HepG2 (cell line): ENCODE results near the gene TBX5. TPM values are rescaled to one million over a fixed set of nuclear protein-coding genes. Genes with fewer than 3 reads are reported as not detected.

Source experiments
- ATAC-seq: fragments of 200-7000 bp; cut with Tn5 transposase; 3 replicates; pipeline ENCODE4 v1.9.1; 2020; ENCODE audit warnings: mild to moderate bottlenecking, moderate library complexity
- BruUV-seq: library from RNA; stranded (reverse); fragments of 400-500 nt; replicated peaks from 2 replicates; lab custom pipeline; 2021; lab: Mats Ljungman, UMichigan
- CTCF ChIA-PET: fragments of 300-600 bp; formaldehyde crosslinking; extraction: SDS; loops from one replicate; lab custom pipeline; 2021; ENCODE audit warnings: low total read pairs, inconsistent platforms, low intra/inter-chr PET ratio; lab: Yijun Ruan, JAX
- POLR2A ChIA-PET: fragments of 350-600 bp; sonication (Branson Sonifier 250); formaldehyde crosslinking; loops from one replicate; lab custom pipeline; 2020; ENCODE audit warnings: antibody characterized with exemption, inconsistent platforms; lab: Yijun Ruan, JAX
- DNase-seq: peaks from one replicate; pipeline ENCODE4 v3.0.0-alpha.2; 2015; ENCODE audit warnings: low spot score
- FAIRE-seq: peaks from 3 replicates; lab custom pipeline; 2011; peaks lifted over from hg19 to GRCh38; lab: Jason Lieb, UNC
- H2AFZ ChIP-seq: one replicate; pipeline ENCODE4 v1.6.1; 2011; ENCODE audit warnings: low read length, inconsistent platforms
- H3K27ac ChIP-seq: fragments of 300-600 bp; 3 replicates; pipeline ENCODE4 v1.8.0; 2011; ENCODE audit warnings: mixed run types, mild to moderate bottlenecking, mixed read lengths, low read length, inconsistent platforms; ENCODE audit not compliant: insufficient read depth; ENCODE audit errors: extremely low read length
- H3K27me3 ChIP-seq, 2 experiments: fragments of 200-600 bp in 1 of 2; 2 replicates in 1 of 2; 3 replicates in 1 of 2; pipeline versions ENCODE4 v1.6.0 to v1.8.0; 2011; ENCODE audit warnings: low read length in 2 of 2, mild to moderate bottlenecking in 2 of 2, moderate library complexity in 2 of 2, inconsistent platforms in 1 of 2; ENCODE audit not compliant: insufficient read depth in 2 of 2, control insufficient read depth in 1 of 2
- H3K36me3 ChIP-seq, 2 experiments: fragments of 200-600 bp in 1 of 2; replicated peaks in 1 of 2; 2 replicates in 1 of 2; 3 replicates in 1 of 2; pipeline versions ENCODE4 v1.5.1 to v1.8.0; 2011; ENCODE audit warnings: low read length in 2 of 2, inconsistent platforms in 1 of 2; ENCODE audit not compliant: insufficient read depth in 2 of 2, control insufficient read depth in 1 of 2
- H3K4me1 ChIP-seq: 2 replicates; pipeline ENCODE4 v1.5.1; 2012; ENCODE audit warnings: low read length, inconsistent platforms; ENCODE audit not compliant: insufficient read depth
- H3K4me2 ChIP-seq: 2 replicates; pipeline ENCODE4 v1.6.0; 2011; ENCODE audit warnings: low read depth, low read length, inconsistent platforms
- H3K4me3 ChIP-seq, 3 experiments: fragments of 200-600 bp in 1 of 3; sonication (generic), shearing (Covaris generic) in 1 of 3; replicated peaks in 1 of 3; 2 replicates each; pipeline ENCODE4 v1.5.1; 2011 to 2016; ENCODE audit warnings: low read length in 3 of 3, inconsistent platforms in 2 of 3, low read depth in 2 of 3, mild to moderate bottlenecking in 2 of 3, control low read depth in 1 of 3, mixed read lengths in 1 of 3; ENCODE audit not compliant: insufficient read depth in 1 of 3
- H3K79me2 ChIP-seq: one replicate; pipeline ENCODE4 v1.6.1; 2011; ENCODE audit warnings: low read length, inconsistent platforms; ENCODE audit not compliant: insufficient read depth
- H3K9ac ChIP-seq: 2 replicates; pipeline ENCODE4 v1.6.0; 2011; ENCODE audit warnings: mild to moderate bottlenecking, low read depth, low read length, inconsistent platforms; ENCODE audit not compliant: insufficient read depth
- H3K9me3 ChIP-seq: 2 replicates; pipeline ENCODE4 v1.5.1; 2012; ENCODE audit warnings: mild to moderate bottlenecking, low read length
- H4K20me1 ChIP-seq: 2 replicates; pipeline ENCODE4 v1.6.0; 2011; ENCODE audit warnings: inconsistent platforms, mild to moderate bottlenecking, low read length, moderate library complexity; ENCODE audit not compliant: insufficient read depth
- ASH2L ChIP-seq: fragments of 300-600, 200-600 bp; sonication (generic); IDR thresholded peaks from 2 replicates; pipeline ENCODE4 v1.7.0; 2017; ENCODE audit warnings: low read depth, mild to moderate bottlenecking, moderate library complexity, mixed read lengths, low read length; ENCODE audit not compliant: insufficient read length
- HIC2 ChIP-seq: sonication (generic); formaldehyde crosslinking; IDR thresholded peaks from 2 replicates; pipeline ENCODE4 v1.9.0; 2022; ENCODE audit warnings: low read depth, missing genetic modification reagents
- ISX ChIP-seq: sonication (generic); formaldehyde crosslinking; conservative IDR thresholded peaks from 2 replicates; pipeline ENCODE4 v1.5.0; 2020; ENCODE audit warnings: missing genetic modification reagents
- KLF6 ChIP-seq: IDR thresholded peaks from 2 replicates; pipeline ENCODE4 v1.8.0; 2016; ENCODE audit warnings: missing biosample characterization, missing genetic modification reagents
- MXI1 ChIP-seq: IDR thresholded peaks from 3 replicates; pipeline ENCODE4 v1.6.1; 2012; ENCODE audit warnings: low read depth, low read length, inconsistent platforms, borderline replicate concordance
- PAXIP1 ChIP-seq: sonication (generic); formaldehyde crosslinking; conservative IDR thresholded peaks from 2 replicates; pipeline ENCODE4 v1.4.0; 2020; ENCODE audit warnings: mild to moderate bottlenecking, missing genetic modification reagents, moderate library complexity
- PPARG ChIP-seq: conservative IDR thresholded peaks from 2 replicates; pipeline ENCODE4 v1.6.1; 2016; ENCODE audit warnings: missing biosample characterization, missing genetic modification reagents
- SAP130 ChIP-seq: IDR thresholded peaks from 2 replicates; pipeline ENCODE4 v1.6.1; 2016; ENCODE audit warnings: low read depth
- SNRNP70 ChIP-seq: fragments of 200-400 bp; formaldehyde crosslinking; IDR thresholded peaks from 2 replicates; pipeline ENCODE4 v1.6.1; 2017; ENCODE audit warnings: mild to moderate bottlenecking, low read depth, low read length, moderate library complexity
- ZBTB33 ChIP-seq: sonication (generic); formaldehyde crosslinking; IDR thresholded peaks from 2 replicates; pipeline ENCODE4 v1.4.0; 2020; ENCODE audit warnings: missing genetic modification reagents
- ZFP37 ChIP-seq: sonication (generic); formaldehyde crosslinking; IDR thresholded peaks from 2 replicates; pipeline ENCODE4 v1.4.0; 2020; ENCODE audit warnings: missing genetic modification reagents, borderline replicate concordance
- ZNF160 ChIP-seq: sonication (generic); formaldehyde crosslinking; IDR thresholded peaks from 2 replicates; pipeline ENCODE4 v1.8.0; 2022; ENCODE audit warnings: mild to moderate bottlenecking, inconsistent platforms, missing genetic modification reagents
- ZNF33B ChIP-seq: sonication (generic); formaldehyde crosslinking; IDR thresholded peaks from 2 replicates; pipeline ENCODE4 v1.5.1; 2020; ENCODE audit warnings: mild to moderate bottlenecking, missing genetic modification reagents
- ZNF784 ChIP-seq: sonication (generic); formaldehyde crosslinking; IDR thresholded peaks from 2 replicates; pipeline ENCODE4 v1.5.1; 2020; ENCODE audit warnings: missing genetic modification reagents, mild to moderate bottlenecking, borderline replicate concordance
- WGBS: methylation state at CpG from one replicate; pipeline ENCODE4 v1.1.6; 2017; ENCODE audit warnings: low lambda C conversion rate; 5-methylcytosine and 5-hydroxymethylcytosine counted together
- in situ Hi-C: cut with HindIII; loops from 2 replicates; pipeline ENCODE4 v1.10.0; 2017; ENCODE audit warnings: low pct_unique_long_range_greater_than_20kb; ENCODE audit not compliant: extremely low pct_ligation_motif_present
- intact Hi-C: fragments of 100-400 bp; cut with micrococcal nuclease; formaldehyde crosslinking; loops from one replicate; pipeline ENCODE4 v1.10.0; 2022; ENCODE audit not compliant: unreplicated experiment
- polyA plus RNA-seq, 8 experiments: library from polyadenylated mRNA; depleted of rRNA in 3 of 8; stranded (reverse) in 7 of 8; unstranded in 1 of 8; fragments of >200 nt; fragmentation: Illumina TruSeq in 4 of 8; extraction: Trizol in 4 of 8; gene quantifications; 2 replicates each; pipeline versions ENCODE4 v1.2.1 to v1.2.3, GENCODE V29; 2011 to 2016; ENCODE audit warnings: low read depth in 4 of 8, missing spikeins in 1 of 8, mixed read lengths in 1 of 8; ENCODE audit not compliant: insufficient read depth in 1 of 8
- total RNA-seq, 5 experiments: library from RNA; depleted of rRNA; stranded (reverse); fragments of >200 nt; fragmentation: Illumina TruSeq; extraction: Trizol; gene quantifications; 2 replicates each; pipeline ENCODE4 v1.2.3, GENCODE V29; 2016; ENCODE audit warnings: low read depth in 1 of 5

TBX5 gene
- total and polyA plus RNA-seq, 2 of the 13 experiments (the other 11 are each of a cell fraction or from before 2014, with no cell fraction given) = not detected

GRCh38 chr12:114447274-114447716 lies 41.4 kb upstream of the TBX5 start (continued):
- TF ChIP-seq MXI1 (no peak), ASH2L (no peak), HIC2 (CRISPR knock-in tag) (no peak), ZNF160 (no peak)

GRCh38 chr12:114445401-114446323 lies 39.7 kb upstream of the TBX5 start:
- intact Hi-C loops (no loop called here), in situ Hi-C loops (no loop called here)
- H3K4me1 ChIP-seq = no peaks in the 10 kb centered on the region
- H3K9me3 ChIP-seq = no peaks in the 10 kb centered on the region
- ATAC-seq (no peak), DNase-seq (no peak)
- H3K27ac ChIP-seq = no peak overlapping the region
- no peaks in the 10 kb centered on the region for H3K79me2 ChIP-seq
- no TSS peak for BruUV-seq
- peaks cover 10 to 92% of the 10 kb centered on the region in 2 experiments for H3K27me3 ChIP-seq
- H4K20me1 ChIP-seq = no peaks in the 10 kb centered on the region
- CTCF ChIA-PET = no interaction called here
- no peak overlapping the region for H3K4me3 ChIP-seq
- no peak overlapping the region for H3K9ac ChIP-seq
- H3K36me3 ChIP-seq = no peaks in the 10 kb centered on the region
- TF ChIP-seq ZNF33B (CRISPR knock-in tag) (no peak), SNRNP70 (no peak), KLF6 (CRISPR knock-in tag) (no peak), ZNF784 (CRISPR knock-in tag) (no peak), PAXIP1 (no peak), PPARG (CRISPR knock-in tag) (no peak), ISX (CRISPR knock-in tag) (no peak), ZFP37 (CRISPR knock-in tag) (no peak), ZBTB33 (CRISPR knock-in tag) (no peak), SAP130 (CRISPR knock-in tag) (no peak)
- TF ChIP-seq, all 625 proteins: peak for 0
- no peak for FAIRE-seq
- 19% methylated on average over 28 of the region's 32 CpGs for WGBS
- no peak overlapping the region for H3K4me2 ChIP-seq
- no peak overlapping the region for H2AFZ ChIP-seq
- POLR2A ChIA-PET = no interaction called here
